Measurements from ENCODE around the gene POU2F2.

The POU2F2 gene

GRCh38 chr19:42125536-42125935 is 6.7 kb downstream of the POU2F2 start:
- H3K27ac ChIP-seq = no peak overlapping the region
- H2AFZ ChIP-seq (ENCODE audit: low read depth) = no peak overlapping the region
- H3K4me3 ChIP-seq (IDR thresholded peaks at IDR 0.05; ENCODE audit: insufficient read depth, low read depth, low read length) = no peak overlapping the region
- peaks cover 94% of the 10 kb centered on the region for H3K27me3 ChIP-seq (ENCODE audit: insufficient read depth, low read depth)
- no peak overlapping the region for H3K9ac ChIP-seq
- H4K20me1 ChIP-seq (ENCODE audit: insufficient read depth) = no peaks in the 10 kb centered on the region
- no peaks in the 10 kb centered on the region for H3K79me2 ChIP-seq (ENCODE audit: insufficient read depth, low read depth)
- H3K4me1 ChIP-seq (ENCODE audit: low read depth, poor library complexity, severe bottlenecking) = no peaks in the 10 kb centered on the region
- no peaks in the 10 kb centered on the region for H3K36me3 ChIP-seq (ENCODE audit: insufficient read depth)
- TF ChIP-seq CTCF (conservative IDR thresholded peaks at IDR 0.05; ENCODE audit: low read depth, low read length) = no peak
- H3K4me2 ChIP-seq = no peak overlapping the region

- Histone ChIP-seq H3K4me2 (no peak overlapping the region), H3K4me3 (IDR thresholded peaks at IDR 0.05; ENCODE audit: insufficient read depth, low read depth, low read length) (no peak overlapping the region), H3K36me3 (ENCODE audit: insufficient read depth) (no peaks in the 10 kb centered on the region), H3K9ac (no peak overlapping the region), H4K20me1 (ENCODE audit: insufficient read depth) (no peaks in the 10 kb centered on the region), H3K79me2 (ENCODE audit: insufficient read depth, low read depth) (no peaks in the 10 kb centered on the region), H3K4me1 (ENCODE audit: low read depth, poor library complexity, severe bottlenecking) (no peaks in the 10 kb centered on the region), H3K27ac (no peak overlapping the region), H3K27me3 (ENCODE audit: insufficient read depth, low read depth) (peaks cover 94% of the 10 kb centered on the region), H2AFZ (ENCODE audit: low read depth) (no peak overlapping the region)
- no peak for TF ChIP-seq CTCF (conservative IDR thresholded peaks at IDR 0.05; ENCODE audit: low read depth, low read length)
These were observed 7.8 kb downstream of the POU2F2 start for GRCh38 chr19:42124386-42124901.

GRCh38 chr19:42123765-42124164 is 8.5 kb downstream of the POU2F2 start:
- Histone ChIP-seq H2AFZ (ENCODE audit: low read depth) (no peak overlapping the region), H4K20me1 (ENCODE audit: insufficient read depth) (no peaks in the 10 kb centered on the region), H3K9ac (no peak overlapping the region), H3K27ac (no peak overlapping the region), H3K36me3 (ENCODE audit: insufficient read depth) (no peaks in the 10 kb centered on the region), H3K4me2 (no peak overlapping the region), H3K4me3 (IDR thresholded peaks at IDR 0.05; ENCODE audit: insufficient read depth, low read depth, low read length) (no peak overlapping the region), H3K27me3 (ENCODE audit: insufficient read depth, low read depth) (peaks cover 94% of the 10 kb centered on the region), H3K79me2 (ENCODE audit: insufficient read depth, low read depth) (no peaks in the 10 kb centered on the region), H3K4me1 (ENCODE audit: low read depth, poor library complexity, severe bottlenecking) (no peaks in the 10 kb centered on the region)
- TF ChIP-seq CTCF (conservative IDR thresholded peaks at IDR 0.05; ENCODE audit: low read depth, low read length) = no peak

- Histone ChIP-seq H3K4me1 (ENCODE audit: low read depth, poor library complexity, severe bottlenecking) (no peaks in the 10 kb centered on the region), H3K27me3 (ENCODE audit: insufficient read depth, low read depth) (peaks cover 94% of the 10 kb centered on the region), H4K20me1 (ENCODE audit: insufficient read depth) (no peaks in the 10 kb centered on the region), H3K9ac (no peak overlapping the region), H3K79me2 (ENCODE audit: insufficient read depth, low read depth) (no peaks in the 10 kb centered on the region), H3K4me2 (no peak overlapping the region), H3K27ac (no peak overlapping the region), H2AFZ (ENCODE audit: low read depth) (no peak overlapping the region), H3K36me3 (ENCODE audit: insufficient read depth) (no peaks in the 10 kb centered on the region), H3K4me3 (IDR thresholded peaks at IDR 0.05; ENCODE audit: insufficient read depth, low read depth, low read length) (no peak overlapping the region)
- no peak for TF ChIP-seq CTCF (conservative IDR thresholded peaks at IDR 0.05; ENCODE audit: low read depth, low read length)
These were observed 9.3 kb downstream of the POU2F2 start for GRCh38 chr19:42122691-42123607.

Measured in KMS-11 (cell line).